M059J (cell line): ENCODE results near the gene PDGFRB. TPM values are rescaled to one million over a fixed set of nuclear protein-coding genes. Genes with fewer than 3 reads are reported as not detected.

ENCODE experiments used
- DNase-seq: peaks from one replicate; pipeline ENCODE4 v3.0.0-alpha.2; 2012; ENCODE audit warnings: low read depth
- total RNA-seq: library from RNA; depleted of rRNA; stranded (reverse); fragments of >200 nt; shearing (Covaris generic); gene quantifications from 2 replicates; pipeline ENCODE4 v1.2.3, GENCODE V29; 2014

The PDGFRB gene
- total RNA-seq, 1 experiment from 2014 or later, result 44.4 TPM

DNA sequence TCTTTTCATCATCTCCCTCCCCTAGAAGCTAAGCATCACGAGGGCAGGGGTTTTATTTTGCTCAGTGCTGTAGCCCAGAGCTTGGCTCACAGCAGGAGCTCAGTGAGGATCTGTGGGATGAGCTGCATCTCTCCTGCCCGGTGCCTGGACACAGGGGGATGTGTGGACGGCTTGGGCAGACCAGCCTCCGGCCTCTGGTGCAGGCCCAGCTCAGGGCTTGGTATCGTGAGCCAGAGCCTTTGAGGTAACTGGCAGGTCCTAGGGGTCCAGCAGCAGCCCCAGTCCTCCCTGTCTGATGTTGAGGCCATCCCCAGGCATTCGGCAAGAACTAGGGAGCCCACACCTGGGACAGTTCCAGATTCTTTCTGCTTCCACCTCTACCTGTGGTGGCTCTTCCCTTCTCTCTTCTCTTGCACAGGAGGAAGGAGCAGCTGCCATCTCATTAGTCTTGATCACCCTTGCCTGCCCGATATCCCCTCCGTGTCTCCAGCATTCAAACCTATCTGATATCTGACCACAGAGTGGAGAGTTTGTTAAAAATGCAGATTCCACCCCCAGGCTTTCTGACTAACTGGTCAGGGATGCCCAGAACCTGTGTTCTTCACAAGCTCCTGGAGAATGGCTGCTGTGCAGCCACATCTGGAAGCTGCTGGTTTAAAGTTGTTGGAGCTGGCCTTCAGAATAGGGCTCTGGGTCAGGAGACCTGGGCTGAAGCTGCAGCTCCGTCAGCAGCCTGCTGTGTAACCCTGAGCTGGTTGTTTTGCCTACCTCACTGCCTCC lies 26.3 kb upstream of the PDGFRB start:
- peak; percentile 26 for DNase-seq

GRCh38 chr5:150181027-150181426 lies 25.4 kb upstream of the PDGFRB start:
- DNase-seq, result peak; percentile 83

DNA sequence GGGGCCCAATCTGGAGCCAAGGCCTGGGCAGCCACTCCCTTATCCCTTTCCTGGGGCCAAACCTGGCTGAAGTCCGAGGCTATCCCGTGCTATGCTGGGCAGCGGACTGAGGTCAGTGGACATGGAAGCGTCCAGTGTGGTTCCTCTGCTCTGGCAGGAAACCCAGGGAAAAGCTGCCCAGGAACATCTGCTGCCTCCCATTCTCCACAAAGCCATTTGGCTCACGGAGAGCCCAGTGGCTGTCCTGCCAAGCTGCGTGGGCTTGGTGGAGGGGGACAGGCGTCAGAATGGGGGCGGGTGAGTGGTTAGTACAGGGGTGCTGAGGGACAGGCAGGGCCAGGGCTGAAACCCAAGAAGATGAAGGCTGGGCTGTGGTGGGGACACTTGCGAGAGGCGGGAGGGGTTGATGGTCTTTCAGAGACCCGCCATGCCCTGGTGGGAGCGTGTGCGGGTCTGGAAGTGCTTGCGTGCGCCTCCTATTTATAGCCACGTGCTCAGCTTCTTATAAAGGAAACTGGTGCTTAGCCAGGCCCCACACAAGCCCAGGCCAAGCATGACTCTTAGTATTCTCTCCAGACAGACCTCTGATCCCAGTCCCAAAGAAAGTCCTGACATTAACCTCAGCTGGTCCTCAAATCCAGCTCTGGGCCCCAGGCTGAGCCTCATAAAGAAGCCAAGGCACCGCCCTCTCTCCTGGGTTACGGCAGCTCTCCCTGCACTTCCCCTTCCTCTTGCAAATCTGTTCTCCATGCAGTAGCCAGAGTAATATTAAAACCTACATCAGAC lies 24.8 kb upstream of the PDGFRB start:
- DNase-seq, result no peak

- no peak for DNase-seq
These were observed 23.5 kb upstream of the PDGFRB start for GRCh38 chr5:150179019-150179620.

GRCh38 chr5:150178262-150178661 lies 22.6 kb upstream of the PDGFRB start:
- no peak for DNase-seq

GRCh38 chr5:150177721-150178120 lies 22.1 kb upstream of the PDGFRB start:
- no peak for DNase-seq

DNA sequence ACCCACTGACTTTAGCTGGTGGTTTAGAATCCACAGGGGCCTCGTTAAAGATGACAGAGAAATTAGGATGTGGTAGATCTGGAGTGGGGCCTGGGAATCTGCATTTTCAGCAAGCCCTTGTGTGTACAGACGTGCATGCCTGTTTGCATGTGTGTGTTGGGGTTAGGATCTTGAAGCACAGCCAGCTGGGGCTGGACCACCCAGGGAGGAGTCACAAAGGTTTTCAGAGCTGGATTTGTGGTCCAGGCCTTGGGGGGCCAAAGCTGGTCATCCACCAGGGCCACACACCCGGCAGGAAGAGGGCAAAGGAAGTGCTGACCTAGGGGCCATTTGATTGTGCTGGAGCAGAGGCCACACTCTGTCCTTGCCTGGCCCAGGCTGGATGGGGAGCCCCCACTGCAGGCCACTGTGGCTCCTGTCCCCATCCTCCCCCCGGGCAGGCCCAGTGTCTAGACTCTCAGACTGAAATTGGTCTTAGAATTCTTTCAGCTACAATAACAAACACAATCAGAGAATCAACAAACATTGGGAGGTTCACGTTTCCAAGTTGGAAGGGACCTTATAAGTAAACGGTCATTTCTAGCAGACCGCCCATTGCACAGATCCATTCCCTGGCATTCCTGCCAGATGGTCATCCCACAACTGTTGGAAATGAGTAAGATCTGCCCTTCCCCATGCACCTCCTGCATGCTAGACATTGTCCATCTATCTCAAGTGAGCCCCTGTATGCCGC lies 21.3 kb upstream of the PDGFRB start:
- no peak for DNase-seq

- peak; percentile 50 for DNase-seq
These were observed 19.9 kb upstream of the PDGFRB start for GRCh38 chr5:150175536-150175935.

GRCh38 chr5:150175076-150175475 lies 19.4 kb upstream of the PDGFRB start:
- peak; percentile 63 for DNase-seq

DNA sequence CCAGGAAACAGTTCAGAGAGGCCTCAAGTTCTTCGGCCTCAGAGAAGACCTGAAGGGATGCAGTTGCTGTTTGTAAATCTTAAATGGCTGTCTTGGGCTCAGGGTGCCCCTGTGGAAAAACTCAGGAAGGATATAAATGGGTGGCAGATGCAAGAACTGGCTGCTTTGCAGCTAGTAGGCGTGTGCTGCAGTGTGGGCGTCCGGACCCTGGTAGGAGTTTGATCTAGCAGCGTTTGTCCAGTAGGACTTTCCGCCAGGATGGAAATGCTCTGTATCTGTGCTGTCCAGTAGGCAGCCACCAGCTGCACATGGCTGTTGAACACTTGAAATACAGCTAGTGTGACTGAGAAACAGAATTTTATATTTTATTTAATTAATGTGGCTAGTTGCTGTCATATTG lies 18.6 kb upstream of the PDGFRB start:
- no peak for DNase-seq

DNA sequence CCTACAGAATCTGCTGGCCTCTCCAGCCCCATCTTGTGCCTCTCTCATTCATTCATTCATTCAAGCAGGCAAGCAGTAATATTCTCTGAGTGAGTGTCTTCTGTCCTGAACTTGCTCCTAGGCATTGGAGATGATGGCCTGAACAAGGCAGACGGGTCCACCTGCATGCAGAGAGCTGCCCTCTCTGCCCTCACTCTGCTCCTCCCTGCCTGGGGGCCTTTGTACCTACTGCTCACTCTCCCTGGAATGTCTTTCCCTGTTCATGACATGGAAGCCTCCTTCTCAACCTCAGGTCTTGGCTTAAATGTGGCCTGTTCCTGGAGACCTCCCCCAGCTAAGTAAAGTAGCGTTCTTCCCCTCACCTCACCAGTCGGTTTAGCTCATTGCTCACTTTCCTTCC lies 17.5 kb upstream of the PDGFRB start:
- no peak for DNase-seq

- DNase-seq, result no peak
These were observed 16.9 kb upstream of the PDGFRB start for GRCh38 chr5:150172556-150172955.

DNA sequence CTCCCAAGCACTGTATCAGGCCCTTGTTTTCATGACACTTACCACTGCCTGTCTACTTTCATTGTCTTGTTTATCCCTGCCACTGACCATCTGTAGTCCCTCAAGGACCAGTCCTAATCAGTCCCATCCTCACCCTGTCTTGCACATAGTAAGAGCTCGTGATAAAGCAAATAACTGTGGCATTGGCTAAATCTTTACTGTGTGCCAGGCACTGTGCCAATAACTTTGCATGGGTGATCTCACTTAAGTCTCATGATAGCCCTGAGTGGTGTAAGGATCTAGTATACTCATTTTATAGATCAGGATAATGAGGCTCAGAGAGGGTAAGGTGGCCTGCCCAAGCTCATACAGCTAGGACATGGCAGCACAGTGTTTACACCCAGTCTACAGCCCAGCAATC lies 16.5 kb upstream of the PDGFRB start:
- no peak for DNase-seq

DNA sequence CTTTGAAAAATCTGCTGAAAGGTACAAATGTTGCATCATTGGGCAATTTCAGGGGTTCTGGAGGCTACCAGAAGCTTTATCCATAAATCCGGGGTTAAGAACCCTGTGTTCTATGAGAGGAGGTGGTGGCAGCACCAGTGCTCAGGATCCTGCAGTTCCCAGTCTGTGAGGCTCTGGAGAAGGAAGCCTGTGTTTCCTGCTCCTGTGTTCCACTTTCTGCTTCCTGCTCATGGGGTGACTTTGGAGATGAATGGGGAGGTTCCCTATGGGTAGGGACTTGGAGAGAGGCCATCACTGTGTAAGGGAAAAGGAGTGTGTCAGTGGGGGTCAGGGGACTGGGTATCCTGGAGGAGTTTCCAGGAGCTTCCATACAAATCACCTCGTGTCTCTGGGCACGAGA lies 13.2 kb upstream of the PDGFRB start:
- no peak for DNase-seq

DNA sequence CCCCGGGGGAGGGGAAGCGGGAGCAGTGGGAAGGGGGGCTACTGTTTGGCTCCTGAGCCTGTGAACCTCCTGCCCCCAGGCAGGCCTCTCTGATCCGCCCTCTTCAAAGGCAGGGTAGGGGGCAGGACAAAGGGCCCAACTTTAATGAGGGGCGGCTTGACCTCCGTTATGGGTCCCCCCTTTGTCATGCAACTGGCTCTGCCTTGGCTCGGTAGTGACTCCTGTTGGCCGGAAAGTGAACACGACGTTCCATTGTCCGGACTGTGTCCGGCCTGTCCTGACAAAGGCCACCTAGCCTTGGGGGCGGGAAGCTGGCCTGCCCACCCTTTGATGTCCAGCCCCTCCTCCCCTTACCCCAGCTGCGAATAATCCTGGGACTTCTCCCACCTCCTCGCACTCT lies 12.3 kb upstream of the PDGFRB start:
- no peak for DNase-seq

GRCh38 chr5:150167512-150167850 lies 11.8 kb upstream of the PDGFRB start:
- DNase-seq, result no peak

- no peak for DNase-seq
These were observed 11.2 kb upstream of the PDGFRB start, which contains the start of gene CDX1 for GRCh38 chr5:150166650-150167511. CDX1 (plus strand) TSS chr5:150166778; CDS start chr5:150166877, 99 bp downstream.

DNA sequence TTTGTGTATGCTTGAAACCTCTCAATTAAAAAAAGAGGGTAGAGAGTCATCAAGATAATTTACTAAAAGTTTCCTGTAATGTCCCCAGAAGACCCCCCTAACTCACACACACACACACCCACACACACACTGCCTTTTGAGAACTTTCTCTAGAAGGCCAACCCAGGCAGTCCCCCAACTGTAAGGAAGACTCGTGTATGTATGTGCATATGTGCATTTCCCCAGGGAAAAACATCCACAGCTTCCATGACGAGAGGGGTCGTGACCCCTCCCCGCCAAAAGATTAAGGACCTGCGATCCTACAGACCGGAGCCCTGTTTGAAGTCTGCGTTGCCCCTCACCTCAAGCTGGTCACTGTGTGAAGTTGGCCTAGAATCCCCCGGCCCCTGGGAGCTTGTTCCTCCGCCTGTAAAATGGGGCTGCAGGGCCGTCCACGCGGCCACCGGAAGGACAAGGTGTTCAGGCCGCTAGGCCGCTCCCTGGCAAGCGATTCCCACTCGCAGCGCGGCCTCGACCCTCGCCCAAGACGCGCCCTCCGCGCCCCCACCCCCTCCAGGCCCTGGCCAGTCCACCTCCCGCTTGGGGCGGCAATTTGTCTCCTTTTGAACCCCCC lies 10.5 kb upstream of the PDGFRB start:
- DNase-seq, result no peak

DNA sequence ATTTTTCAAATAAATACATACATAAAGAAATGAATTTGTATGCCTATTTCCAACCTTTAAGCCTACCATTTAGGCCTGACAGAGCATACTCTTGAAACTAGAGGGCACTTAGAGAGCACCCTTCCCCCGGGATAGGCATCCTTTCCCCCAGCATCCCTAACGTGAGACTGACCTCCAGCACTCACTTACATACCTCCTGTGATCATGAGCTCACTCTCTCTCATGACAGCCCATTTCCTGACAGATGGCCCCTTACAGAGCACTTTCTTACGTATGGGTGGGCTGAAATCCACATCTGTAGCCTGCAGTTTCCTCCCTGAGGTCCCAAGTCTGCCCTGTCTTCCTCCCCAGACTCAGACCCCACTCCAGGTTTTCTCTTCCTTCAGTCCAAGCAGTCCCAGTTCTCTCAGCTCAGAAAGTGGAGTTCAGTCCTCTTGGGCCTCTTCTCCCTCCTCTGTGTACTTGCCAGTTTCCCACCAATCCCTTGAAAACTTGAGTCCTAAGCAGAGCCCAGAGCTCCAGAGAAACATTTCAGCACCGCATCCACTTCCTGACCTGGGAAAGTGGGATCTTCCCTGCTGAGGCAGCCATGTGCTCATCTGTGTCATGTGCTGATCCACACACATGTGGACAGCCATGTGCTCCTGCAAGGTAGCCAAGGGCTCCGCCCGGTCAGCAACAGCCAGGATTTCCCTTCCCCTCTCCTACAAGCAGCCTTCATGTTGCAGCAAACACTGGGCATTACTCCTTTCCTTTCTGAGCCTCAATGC lies 8.8 kb upstream of the PDGFRB start:
- DNase-seq, result no peak

GRCh38 chr5:150163547-150164059 lies 8.0 kb upstream of the PDGFRB start:
- no peak for DNase-seq
